Omental fat pad (tissue), 4 donors: ENCODE measurements around the gene PTRH1. TPM values are rescaled to one million over a fixed set of nuclear protein-coding genes. Genes with fewer than 3 reads are reported as not detected.

Experiments
- ATAC-seq: fragments of 150-250 bp; one replicate; pipeline ENCODE4 v1.9.1; 2016; ENCODE audit warnings: mild to moderate bottlenecking, moderate library complexity; ENCODE audit not compliant: low FRiP score
- DNase-seq: peaks from one replicate; pipeline ENCODE4 v3.0.0-alpha.2; 2019; ENCODE audit warnings: low spot score
- total RNA-seq, 4 donors: library from RNA; depleted of rRNA; stranded (reverse); fragments of >200 nt; gene quantifications; one replicate each; pipeline ENCODE4 v1.1.0, GENCODE V29; 2016
- TF ChIP-seq, protein P1 (sequence below), 3 donors: fragments of 450-650 bp; IDR thresholded peaks; one replicate each; pipeline ENCODE4 v1.5.1; 2016 to 2017; ENCODE audit warnings: antibody characterized with exemption in 3 of 3, mild to moderate bottlenecking in 3 of 3, moderate library complexity in 2 of 3

Gene PTRH1
- total RNA-seq, 4 donors from 2014 or later = 13.4 to 33.5 (median 23.6) TPM

DNA sequence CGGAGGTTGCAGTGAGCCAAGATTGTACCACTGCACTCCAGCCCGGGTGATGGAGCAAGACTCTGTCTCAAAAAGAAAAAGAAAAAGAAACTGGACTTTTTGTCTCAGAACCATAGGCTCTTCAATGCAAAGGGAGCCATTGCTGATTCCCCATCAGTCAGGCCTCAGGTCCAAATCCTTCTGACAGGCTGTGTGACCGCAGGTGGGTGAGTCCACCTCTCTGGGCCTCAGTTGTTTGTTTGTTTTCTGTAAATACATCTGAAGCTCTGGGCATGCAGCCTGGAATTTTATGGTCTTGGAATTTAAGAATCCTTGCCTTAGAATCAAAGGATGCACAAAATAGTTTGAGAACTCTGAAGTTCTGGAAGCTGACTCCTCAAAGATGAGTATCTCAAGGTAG, 40.8 kb upstream of the PTRH1 start:
- no peak for ATAC-seq
- DNase-seq = no peak
- TF ChIP-seq, protein P1, sequence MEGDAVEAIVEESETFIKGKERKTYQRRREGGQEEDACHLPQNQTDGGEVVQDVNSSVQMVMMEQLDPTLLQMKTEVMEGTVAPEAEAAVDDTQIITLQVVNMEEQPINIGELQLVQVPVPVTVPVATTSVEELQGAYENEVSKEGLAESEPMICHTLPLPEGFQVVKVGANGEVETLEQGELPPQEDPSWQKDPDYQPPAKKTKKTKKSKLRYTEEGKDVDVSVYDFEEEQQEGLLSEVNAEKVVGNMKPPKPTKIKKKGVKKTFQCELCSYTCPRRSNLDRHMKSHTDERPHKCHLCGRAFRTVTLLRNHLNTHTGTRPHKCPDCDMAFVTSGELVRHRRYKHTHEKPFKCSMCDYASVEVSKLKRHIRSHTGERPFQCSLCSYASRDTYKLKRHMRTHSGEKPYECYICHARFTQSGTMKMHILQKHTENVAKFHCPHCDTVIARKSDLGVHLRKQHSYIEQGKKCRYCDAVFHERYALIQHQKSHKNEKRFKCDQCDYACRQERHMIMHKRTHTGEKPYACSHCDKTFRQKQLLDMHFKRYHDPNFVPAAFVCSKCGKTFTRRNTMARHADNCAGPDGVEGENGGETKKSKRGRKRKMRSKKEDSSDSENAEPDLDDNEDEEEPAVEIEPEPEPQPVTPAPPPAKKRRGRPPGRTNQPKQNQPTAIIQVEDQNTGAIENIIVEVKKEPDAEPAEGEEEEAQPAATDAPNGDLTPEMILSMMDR (IDR thresholded peaks at IDR 0.05) = no peak

DNA sequence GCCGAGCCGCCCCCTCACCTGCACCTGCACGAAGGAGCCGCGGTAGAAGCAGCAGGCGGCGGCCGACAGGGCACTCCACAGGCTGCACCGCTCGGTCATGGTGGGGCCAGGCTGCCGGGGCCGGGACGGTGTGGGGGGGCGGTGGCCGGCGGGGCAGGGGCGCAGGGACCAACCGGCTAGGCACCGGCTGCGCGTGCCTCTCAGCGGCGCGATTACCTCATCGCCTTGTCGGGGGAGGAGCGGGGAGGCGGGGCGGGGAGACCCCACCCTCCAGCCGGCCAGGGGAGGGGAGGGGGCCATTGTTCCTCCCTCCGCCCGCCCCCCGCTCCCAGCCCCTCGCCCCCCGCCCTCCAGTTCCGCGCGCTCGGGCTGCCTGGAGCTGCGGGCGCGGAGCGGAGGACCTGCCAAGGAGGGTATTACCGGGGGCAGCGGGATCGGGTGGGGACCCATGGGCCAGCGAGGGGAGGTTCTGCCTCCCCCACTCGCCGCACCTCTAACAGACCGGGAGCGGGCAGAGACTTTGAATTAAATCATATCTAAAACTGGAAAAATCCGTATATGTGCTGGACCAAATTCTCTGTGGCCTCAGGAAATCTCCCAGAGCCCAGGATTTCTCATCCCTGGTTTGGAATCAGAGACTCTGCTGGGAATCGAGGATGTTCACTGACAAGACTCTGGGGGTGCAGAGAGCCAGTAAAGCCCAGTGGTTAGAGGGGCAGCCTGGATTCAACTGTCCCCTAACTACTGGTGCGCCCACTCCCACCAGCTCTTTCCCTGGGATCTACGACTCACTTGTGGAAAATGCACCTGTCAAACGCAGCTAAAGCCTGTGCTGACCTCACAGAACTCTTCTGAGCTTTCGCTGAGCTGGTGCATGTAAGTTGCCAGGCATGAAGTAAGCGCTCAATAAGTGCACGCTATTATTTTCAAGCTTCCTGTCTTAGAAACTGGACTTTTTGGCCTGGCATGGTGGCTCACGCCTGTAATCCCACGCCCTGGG, 39.9 kb upstream of the PTRH1 start:
- DNase-seq = no peak
- TF ChIP-seq, protein P1 (IDR thresholded peaks at IDR 0.05) = no peak
- ATAC-seq = no peak

DNA sequence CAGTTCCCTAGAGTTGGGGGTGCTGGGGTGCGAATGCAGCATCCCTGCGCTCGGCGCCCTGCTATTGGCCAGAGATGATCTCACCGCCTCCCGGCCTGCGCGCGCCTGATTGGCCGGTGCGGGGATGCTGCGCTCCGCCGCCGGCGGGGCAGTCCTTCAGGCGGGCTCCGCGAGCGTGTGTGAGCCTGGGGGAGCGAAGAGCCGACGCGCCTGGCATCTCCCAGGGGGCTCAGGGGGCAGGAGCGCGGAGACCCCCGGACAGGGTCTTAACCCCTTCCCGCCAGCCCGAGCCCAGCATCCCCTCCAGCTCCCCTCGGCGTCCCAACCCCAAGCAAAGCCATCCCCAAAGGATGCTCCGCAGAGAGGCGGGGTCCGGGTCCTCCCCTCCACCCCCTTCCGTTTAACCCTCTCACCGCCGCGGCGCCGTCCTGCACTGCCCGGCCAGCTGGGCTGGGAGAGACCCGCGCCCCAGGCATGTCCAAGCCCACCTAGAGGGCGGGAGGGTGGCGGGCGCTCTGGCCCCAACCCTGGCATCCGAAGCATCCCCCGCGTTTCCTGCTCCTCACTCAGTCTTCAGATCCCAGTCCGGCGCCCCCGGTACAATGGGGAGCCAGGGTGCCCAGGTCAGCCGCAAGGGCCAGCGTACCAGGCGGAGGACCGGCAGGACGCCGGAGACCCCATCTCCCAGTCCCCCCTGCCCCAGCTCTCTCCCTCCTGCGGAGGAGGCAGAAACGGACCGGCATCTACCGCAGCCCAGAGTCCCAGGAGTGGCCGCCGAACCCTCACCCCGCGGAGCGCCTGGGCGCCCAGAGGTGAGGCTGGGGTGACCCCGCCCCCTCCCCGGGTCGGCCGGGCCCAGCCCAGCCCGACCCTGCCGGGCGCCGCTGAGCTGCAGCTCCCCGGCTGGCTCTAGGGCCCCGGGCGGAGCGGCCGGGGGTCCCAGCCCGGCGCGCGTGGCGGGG, 38.9 kb upstream of the PTRH1 start:
- ATAC-seq (no peak), DNase-seq (no peak)
- TF ChIP-seq, protein P1 (IDR thresholded peaks at IDR 0.05) = no peak

DNA sequence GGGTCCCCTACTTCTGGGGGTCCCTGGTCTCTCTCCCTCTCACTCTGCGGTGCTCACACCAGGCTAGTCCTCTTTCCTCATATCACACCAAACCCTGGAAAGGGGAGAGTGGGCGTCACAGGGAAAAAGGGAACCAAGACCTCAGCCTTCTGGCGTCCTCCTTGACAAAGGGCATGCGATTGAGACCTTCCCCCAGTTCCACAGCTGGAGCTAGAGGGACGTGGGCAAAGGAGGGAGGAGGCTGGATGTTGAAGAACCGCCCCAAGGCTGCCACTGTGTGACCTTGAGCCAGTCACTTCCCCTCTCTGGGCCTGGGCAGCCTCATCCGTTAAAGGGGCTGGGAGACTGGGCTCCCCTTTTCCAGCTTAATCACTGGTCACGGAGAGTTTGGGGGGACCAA, 38.2 kb upstream of the PTRH1 start:
- TF ChIP-seq, protein P1 (IDR thresholded peaks at IDR 0.05) = no peak
- ATAC-seq (no peak), DNase-seq (no peak)

DNA sequence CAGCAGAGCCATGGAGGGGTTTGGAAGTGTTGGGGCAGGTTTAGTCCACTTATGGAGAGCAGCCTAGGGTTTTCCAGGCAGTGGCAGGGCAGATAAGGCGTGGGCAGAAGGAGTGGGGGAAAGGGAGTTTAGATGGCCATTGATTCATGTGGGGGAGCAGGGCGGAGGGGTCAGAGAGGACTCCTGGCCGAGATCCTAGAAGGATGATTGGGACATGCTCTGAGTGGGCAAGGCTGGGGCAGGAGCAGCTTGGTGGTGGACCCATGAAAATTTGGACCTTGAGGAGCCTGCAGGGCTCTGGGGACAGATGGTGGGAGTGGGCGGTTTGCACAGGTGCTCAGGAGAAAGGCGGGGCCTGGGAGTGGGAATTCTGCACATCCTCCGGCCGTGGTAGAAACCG, 37.7 kb upstream of the PTRH1 start:
- DNase-seq (no peak), ATAC-seq (no peak)
- TF ChIP-seq, protein P1 (IDR thresholded peaks at IDR 0.05) = no peak

DNA sequence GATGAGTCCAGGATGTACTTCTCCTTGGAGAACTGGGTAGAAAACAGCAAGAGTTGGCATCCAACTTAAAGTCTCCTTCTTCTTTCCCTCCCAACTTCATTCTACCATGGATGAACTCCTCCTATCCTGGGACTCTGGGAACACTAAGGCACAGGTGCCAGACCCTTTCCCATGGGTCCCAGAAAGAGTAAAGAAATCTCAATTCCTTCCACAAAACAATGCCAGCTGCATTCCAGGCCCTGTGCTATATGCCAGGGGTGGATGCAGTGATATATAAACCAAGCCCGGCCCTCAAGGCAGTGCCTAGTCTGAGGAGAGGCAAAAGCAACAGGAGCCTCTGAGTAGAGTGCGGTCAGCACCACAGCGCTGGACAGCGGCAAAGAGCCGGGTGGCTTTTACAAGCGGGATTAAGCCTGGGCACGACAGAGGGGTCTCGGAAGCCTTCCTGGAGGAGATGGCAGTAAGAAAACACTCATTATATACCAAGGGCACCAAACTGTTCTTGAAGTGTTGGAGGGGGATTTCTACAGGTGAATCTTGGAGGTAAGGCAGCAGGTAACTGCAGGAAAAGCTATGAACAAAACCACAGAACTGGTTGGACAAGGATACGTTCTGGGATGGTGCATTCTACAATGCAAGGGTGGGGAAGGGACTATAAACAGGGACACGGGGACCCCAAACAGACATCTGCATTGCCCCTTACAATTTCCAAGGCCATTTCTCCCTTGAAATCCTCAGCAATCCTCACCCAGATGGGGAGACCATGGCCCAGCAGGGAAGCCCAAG, 36.0 kb upstream of the PTRH1 start:
- TF ChIP-seq, protein P1 (IDR thresholded peaks at IDR 0.05) = no peak
- no peak for DNase-seq
- no peak for ATAC-seq
